ENCODE results near the gene RXFP1.

DNA sequence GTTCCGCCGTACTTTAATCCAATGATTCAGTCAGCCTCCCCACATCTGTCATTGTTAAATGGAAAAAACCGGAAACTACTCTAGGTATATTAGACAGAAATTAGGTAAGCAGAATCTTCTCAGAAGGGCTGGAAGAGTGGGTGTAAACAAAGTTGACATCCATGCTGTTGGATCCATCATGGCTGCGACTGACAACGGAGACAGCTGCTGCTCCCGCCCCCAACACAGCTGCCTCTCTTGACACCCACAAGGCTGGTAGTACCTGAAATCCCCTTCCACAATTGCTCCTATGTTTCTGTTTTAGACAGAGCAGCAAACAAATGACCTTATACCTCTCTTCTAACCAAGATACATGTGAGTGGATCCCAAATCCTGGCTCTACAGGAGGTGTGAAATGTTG lies 66.6 kb downstream of the RXFP1 start:
- TF ChIP-seq CTCF (conservative IDR thresholded peaks at IDR 0.05; ENCODE audit: low read depth, low read length): no peak
- TF ChIP-seq EZH2 (IDR thresholded peaks at IDR 0.05; ENCODE audit: borderline replicate concordance, low read depth, low read length, poor library complexity, severe bottlenecking): no peak
